K562 (cell line): ENCODE data around the gene PITPNM1. TPM values are rescaled to one million over a fixed set of nuclear protein-coding genes. Genes with fewer than 3 reads are reported as not detected.

Source experiments
- ATAC-seq: fragments of 200-7000 bp; cut with Tn5 transposase; 3 replicates; pipeline ENCODE4 v1.9.1; 2020; ENCODE audit warnings: moderate library complexity
- BruUV-seq: library from RNA; stranded (reverse); fragments of 400-500 nt; replicated peaks from 2 replicates; lab custom pipeline; 2021; lab: Mats Ljungman, UMichigan
- CTCF ChIA-PET: fragments of 300-600 bp; formaldehyde crosslinking; extraction: SDS; loops from one replicate; lab custom pipeline; 2021; ENCODE audit warnings: low intra/inter-chr PET ratio; lab: Yijun Ruan, JAX
- POLR2A ChIA-PET: fragments of 300-600, 350-650 bp; sonication (Branson Sonifier 250); formaldehyde crosslinking; extraction: SDS; loops from one replicate; lab custom pipeline; 2021; ENCODE audit warnings: antibody characterized with exemption, inconsistent platforms; lab: Yijun Ruan, JAX
- DNase-seq, 4 experiments: peaks; one replicate each; pipeline versions ENCODE4 v3.0.0 to v3.0.0-alpha.2; 2011 to 2018; ENCODE audit warnings: low spot score in 3 of 4, mixed read lengths in 3 of 4; ENCODE audit errors: extremely low read depth in 1 of 4
- FAIRE-seq: peaks from 2 replicates; lab custom pipeline; 2011; peaks lifted over from hg19 to GRCh38; lab: Jason Lieb, UNC
- H2AFZ ChIP-seq: 2 replicates; pipeline ENCODE4 v1.6.0; 2011; ENCODE audit warnings: low read depth, low read length, control low read depth, inconsistent platforms
- H3K27ac ChIP-seq: fragments of 200-600 bp; 3 replicates; pipeline ENCODE4 v1.8.0; 2011; ENCODE audit warnings: low read depth, mild to moderate bottlenecking, control low read depth, inconsistent platforms, low read length, moderate library complexity, mixed read lengths; ENCODE audit errors: extremely low read depth
- H3K27me3 ChIP-seq, 2 experiments: fragments of 300-600 bp in 1 of 2; 2 replicates in 1 of 2; 3 replicates in 1 of 2; pipeline versions ENCODE4 v1.6.0 to v1.8.0; 2011; ENCODE audit warnings: inconsistent platforms in 2 of 2, low read length in 2 of 2, mild to moderate bottlenecking in 1 of 2, mixed read lengths in 1 of 2, moderate library complexity in 1 of 2; ENCODE audit not compliant: control insufficient read depth in 2 of 2, insufficient read depth in 2 of 2
- H3K36me3 ChIP-seq: fragments of 300-600 bp; 3 replicates; pipeline ENCODE4 v1.8.0; 2011; ENCODE audit warnings: mild to moderate bottlenecking, low read length, inconsistent platforms; ENCODE audit not compliant: control insufficient read depth, insufficient read depth
- H3K4me1 ChIP-seq, 2 experiments: fragments of 200-600 bp in 1 of 2; replicated peaks in 1 of 2; 2 replicates in 1 of 2; 3 replicates in 1 of 2; pipeline versions ENCODE4 v1.5.1 to v1.8.0; 2011; ENCODE audit warnings: inconsistent platforms in 2 of 2, low read length in 2 of 2, mild to moderate bottlenecking in 1 of 2, mixed read lengths in 1 of 2, moderate library complexity in 1 of 2; ENCODE audit not compliant: control insufficient read depth in 2 of 2, insufficient read depth in 2 of 2
- H3K4me2 ChIP-seq: 2 replicates; pipeline ENCODE4 v1.6.1; 2011; ENCODE audit warnings: low read length, control low read depth, inconsistent platforms, mixed read lengths; ENCODE audit not compliant: insufficient read depth
- H3K4me3 ChIP-seq: fragments of 200-600 bp; sonication (generic), shearing (Covaris generic); 2 replicates; pipeline ENCODE4 v1.5.1; 2016; ENCODE audit warnings: control low read depth, inconsistent platforms
- H3K79me2 ChIP-seq: fragments of 200-600 bp; 3 replicates; pipeline ENCODE4 v1.8.0; 2011; ENCODE audit warnings: low read length, inconsistent platforms; ENCODE audit not compliant: control insufficient read depth, insufficient read depth
- H3K9ac ChIP-seq, 2 experiments: 2 replicates each; pipeline versions ENCODE4 v1.6.0 to v1.6.1; 2011; ENCODE audit warnings: low read depth in 2 of 2, low read length in 2 of 2, control low read depth in 1 of 2, inconsistent platforms in 1 of 2, mild to moderate bottlenecking in 1 of 2, mixed read lengths in 1 of 2; ENCODE audit not compliant: insufficient read depth in 1 of 2
- H3K9me1 ChIP-seq: one replicate; pipeline ENCODE4 v1.6.0; 2011; ENCODE audit warnings: inconsistent platforms, mild to moderate bottlenecking, low read length, moderate library complexity; ENCODE audit not compliant: control insufficient read depth, insufficient read depth
- H3K9me3 ChIP-seq: replicated peaks from 2 replicates; pipeline ENCODE4 v1.5.1; 2011; ENCODE audit warnings: low read depth, low read length, inconsistent platforms; ENCODE audit not compliant: control insufficient read depth, insufficient read depth
- H4K20me1 ChIP-seq: replicated peaks from 2 replicates; pipeline ENCODE4 v1.6.1; 2011; ENCODE audit warnings: low read length, inconsistent platforms, mixed read lengths; ENCODE audit not compliant: control insufficient read depth, insufficient read depth
- ARID1B ChIP-seq: fragments of 450-650 bp; IDR thresholded peaks from 2 replicates; pipeline ENCODE4 v1.6.1; 2016; ENCODE audit warnings: antibody characterized with exemption, mild to moderate bottlenecking, inconsistent platforms
- ATF1 ChIP-seq, 2 experiments: fragments of 450-650 bp in 1 of 2; IDR thresholded peaks; 2 replicates each; pipeline ENCODE4 v1.6.1; 2016; ENCODE audit warnings: missing compliant biosample characterization in 1 of 2, missing genetic modification characterization in 1 of 2
- BRF1 ChIP-seq: IDR thresholded peaks from 3 replicates; pipeline ENCODE4 v1.6.1; 2011; ENCODE audit warnings: borderline replicate concordance, mild to moderate bottlenecking; ENCODE audit not compliant: insufficient read length; ENCODE audit errors: extremely low read depth
- CBFA2T2 ChIP-seq: fragments of 450-650 bp; conservative IDR thresholded peaks from 2 replicates; pipeline ENCODE4 v1.6.1; 2017; ENCODE audit warnings: mild to moderate bottlenecking
- ETS2 ChIP-seq: IDR thresholded peaks from 2 replicates; pipeline ENCODE4 v1.6.1; 2016; ENCODE audit warnings: borderline replicate concordance, missing genetic modification characterization, mild to moderate bottlenecking, moderate library complexity, missing compliant biosample characterization; ENCODE audit not compliant: poor library complexity, severe bottlenecking
- FOXA3 ChIP-seq, 2 experiments: fragments of 450-650 bp in 1 of 2; sonication (generic) in 1 of 2; formaldehyde crosslinking; IDR thresholded peaks in 1 of 2; conservative IDR thresholded peaks in 1 of 2; 2 replicates each; pipeline versions ENCODE4 v1.4.0 to v1.8.0; 2020 to 2022; ENCODE audit warnings: mild to moderate bottlenecking in 2 of 2, missing genetic modification reagents in 1 of 2
- HDGF ChIP-seq: fragments of 450-650 bp; IDR thresholded peaks from 2 replicates; pipeline ENCODE4 v1.6.1; 2016
- PHTF2 ChIP-seq: fragments of 250-450 bp; sonication (Bioruptor Pico); IDR thresholded peaks from 2 replicates; pipeline ENCODE4 v1.5.0; 2021; ENCODE audit warnings: mild to moderate bottlenecking
- RNF219 ChIP-seq: fragments of 250-450 bp; sonication (Bioruptor Pico); IDR thresholded peaks from 2 replicates; pipeline ENCODE4 v1.5.0; 2022; ENCODE audit warnings: mild to moderate bottlenecking
- SMARCC2 ChIP-seq: fragments of 450-650 bp; IDR thresholded peaks from 2 replicates; pipeline ENCODE4 v1.6.1; 2017; ENCODE audit warnings: antibody characterized with exemption, moderate library complexity, mild to moderate bottlenecking, low read depth
- U2AF2 ChIP-seq: fragments of 200-400 bp; formaldehyde crosslinking; optimal IDR thresholded peaks from 2 replicates; pipeline ENCODE3; 2017; ENCODE audit warnings: low read depth, mild to moderate bottlenecking, low read length
- WGBS: fragments of 100-300 bp; shearing (Covaris generic); methylation state at CpG from one replicate; pipeline ENCODE4 v1.1.6; 2016; ENCODE audit warnings: low coverage, mixed read lengths; ENCODE audit not compliant: insufficient coverage; ENCODE audit errors: missing lambda C conversion rate; 5-methylcytosine and 5-hydroxymethylcytosine counted together
- in situ Hi-C: fragments of 300-500 bp; cut with MboI; formaldehyde crosslinking; loops from 4 replicates; pipeline ENCODE4 v1.15.0; 2018; ENCODE audit warnings: inconsistent platforms, mixed read lengths
- intact Hi-C: fragments of 100-400 bp; cut with micrococcal nuclease; formaldehyde crosslinking; loops from 2 replicates; pipeline ENCODE4 v1.14.2; 2022
- polyA plus RNA-seq, 8 experiments: library from polyadenylated mRNA; depleted of rRNA in 4 of 8; stranded (reverse) in 5 of 8; unstranded in 3 of 8; fragments of >200 nt; fragmentation: Nextera tagmentation in 2 of 8; fragmentation: Illumina TruSeq in 1 of 8; extraction: Ambion mirVana in 2 of 8; extraction: Trizol in 1 of 8; gene quantifications; 2 replicates each; pipeline versions ENCODE4 v1.2.1 to v1.2.3, GENCODE V29; 2011 to 2014; ENCODE audit warnings: inconsistent platforms in 1 of 8, missing spikeins in 1 of 8
- total RNA-seq, 7 experiments: library from RNA; depleted of rRNA in 6 of 7; stranded (reverse); fragments of >200 nt in 6 of 7; fragmentation: Illumina TruSeq in 2 of 7; extraction: Trizol in 2 of 7; gene quantifications; 2 replicates each; pipeline versions ENCODE4 v1.2.1 to v1.2.3, GENCODE V29; 2011 to 2021; ENCODE audit warnings: low replicate concordance in 1 of 7
- TF ChIP-seq, protein P1 (sequence below): fragments of 450-650 bp; IDR thresholded peaks from 2 replicates; pipeline ENCODE4 v1.7.1; 2018; ENCODE audit warnings: mild to moderate bottlenecking, low read depth; ENCODE audit not compliant: partially characterized antibody

PITPNM1 gene
- total and polyA plus RNA-seq, 9 of the 15 experiments (the other 6 are each of a cell fraction or from before 2014, with no cell fraction given), result 0.11 to 53.7 (median 16.0) TPM

DNA sequence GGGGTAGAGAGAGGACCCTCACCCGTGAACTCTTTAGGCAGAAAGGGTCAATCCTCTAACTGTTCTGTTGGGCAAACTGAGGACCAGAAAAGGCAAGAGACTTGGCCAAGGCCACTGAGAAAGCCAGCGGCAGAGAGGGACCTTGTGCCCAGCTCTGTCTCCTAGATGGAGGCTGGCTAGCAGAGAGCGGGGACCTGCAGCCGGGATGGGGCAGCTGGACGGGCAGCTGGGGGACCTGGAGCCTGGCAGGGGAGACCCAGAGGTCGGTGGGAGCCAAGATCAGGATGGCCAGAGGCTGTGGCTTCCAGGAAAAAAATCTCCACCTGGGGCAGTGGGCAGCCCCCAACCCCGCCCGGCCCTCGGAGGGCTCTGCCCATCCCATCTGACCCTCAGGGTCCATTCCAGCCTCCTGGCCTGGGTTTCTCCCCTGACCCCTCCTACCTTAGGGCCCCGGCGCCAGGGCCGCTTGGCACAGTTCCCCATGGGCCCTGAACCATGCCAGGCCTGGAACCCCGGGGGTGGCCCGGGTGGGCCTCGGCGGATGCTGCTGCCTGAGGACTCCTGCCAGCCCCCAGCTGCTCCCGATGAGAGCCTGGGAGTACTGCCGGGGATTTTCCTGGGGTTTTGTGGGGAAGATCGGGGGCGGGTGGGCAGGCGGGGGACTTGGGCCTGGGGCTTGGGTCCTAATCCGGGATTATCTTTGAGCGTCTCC is 17.8 kb upstream of the PITPNM1 start, which contains the start of gene CABP2:
Gene CABP2, minus strand, starts transcription at position 603 of the 712 bp plus-strand sequence. Its CDS starts 120 bp downstream, at position 483.
- H3K27ac ChIP-seq, result no peak within 1 kb of the TSS
- TF ChIP-seq PHTF2 (CRISPR knock-in tag), result no peak
- no peak for TF ChIP-seq ATF1 (CRISPR knock-in tag; IDR thresholded peaks at IDR 0.05)
- no peak for TF ChIP-seq ATF1 (tag; IDR thresholded peaks at IDR 0.05)
- no peak for TF ChIP-seq RNF219
- TF ChIP-seq ETS2 (tag), result no peak
- no peak for TF ChIP-seq ARID1B
- TF ChIP-seq, protein P1, sequence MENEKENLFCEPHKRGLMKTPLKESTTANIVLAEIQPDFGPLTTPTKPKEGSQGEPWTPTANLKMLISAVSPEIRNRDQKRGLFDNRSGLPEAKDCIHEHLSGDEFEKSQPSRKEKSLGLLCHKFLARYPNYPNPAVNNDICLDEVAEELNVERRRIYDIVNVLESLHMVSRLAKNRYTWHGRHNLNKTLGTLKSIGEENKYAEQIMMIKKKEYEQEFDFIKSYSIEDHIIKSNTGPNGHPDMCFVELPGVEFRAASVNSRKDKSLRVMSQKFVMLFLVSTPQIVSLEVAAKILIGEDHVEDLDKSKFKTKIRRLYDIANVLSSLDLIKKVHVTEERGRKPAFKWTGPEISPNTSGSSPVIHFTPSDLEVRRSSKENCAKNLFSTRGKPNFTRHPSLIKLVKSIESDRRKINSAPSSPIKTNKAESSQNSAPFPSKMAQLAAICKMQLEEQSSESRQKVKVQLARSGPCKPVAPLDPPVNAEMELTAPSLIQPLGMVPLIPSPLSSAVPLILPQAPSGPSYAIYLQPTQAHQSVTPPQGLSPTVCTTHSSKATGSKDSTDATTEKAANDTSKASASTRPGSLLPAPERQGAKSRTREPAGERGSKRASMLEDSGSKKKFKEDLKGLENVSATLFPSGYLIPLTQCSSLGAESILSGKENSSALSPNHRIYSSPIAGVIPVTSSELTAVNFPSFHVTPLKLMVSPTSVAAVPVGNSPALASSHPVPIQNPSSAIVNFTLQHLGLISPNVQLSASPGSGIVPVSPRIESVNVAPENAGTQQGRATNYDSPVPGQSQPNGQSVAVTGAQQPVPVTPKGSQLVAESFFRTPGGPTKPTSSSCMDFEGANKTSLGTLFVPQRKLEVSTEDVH, result no peak
- TF ChIP-seq BRF1, result no peak
- TF ChIP-seq SMARCC2, result no peak
- TF ChIP-seq CBFA2T2, result no peak
- TF ChIP-seq FOXA3 (CRISPR knock-in tag; conservative IDR thresholded peaks at IDR 0.05 in 1 of 2, IDR thresholded peaks at IDR 0.05 in 1 of 2), result no peak
- no peak for TF ChIP-seq HDGF
- TF ChIP-seq U2AF2, result no peak
- H3K9ac ChIP-seq, result peak within 1 kb of the TSS in 1 of 2 experiments; percentile 65; a peak in 2 of 4 replicates
- H3K36me3 ChIP-seq, result no peaks in the 10 kb centered on the region
- H4K20me1 ChIP-seq, result 0 out of 2 replicates have a peak, but pooled peaks cover 3% of the 10 kb centered on the region
- no peak within 1 kb of the TSS for H2AFZ ChIP-seq
- no peaks in the 10 kb centered on the region for H3K9me1 ChIP-seq
- no peak within 1 kb of the TSS for H3K4me2 ChIP-seq
- peaks cover 2 to 33% of the 10 kb centered on the region in 2 experiments; a peak in 4 of 5 replicates for H3K27me3 ChIP-seq
- intact Hi-C loops, result no loop called here
- ATAC-seq (no peak), DNase-seq (no peak), FAIRE-seq (no peak)
- in situ Hi-C loops, result no loop called here
- BruUV-seq, result no TSS peak
- POLR2A ChIA-PET, result no interaction called here
- H3K79me2 ChIP-seq, result no peaks in the 10 kb centered on the region
- H3K9me3 ChIP-seq, result no peaks in the 10 kb centered on the region
- peaks cover 0 to 35% of the 10 kb centered on the region in 2 experiments; a peak in 2 of 5 replicates for H3K4me1 ChIP-seq
- H3K4me3 ChIP-seq, result no peak within 1 kb of the TSS
- CTCF ChIA-PET, result no interaction called here
- WGBS, result 29% methylated on average over 14 of the region's 23 CpGs
